NT2/D1 (cell line): ENCODE data around the gene SRSF8.
"Not testable (repeated sequence)": the region's sequence is repeated elsewhere in the genome, so short reads cannot be mapped to it uniquely, and the experiment has no call there.

Experiments
- DNase-seq: peaks from one replicate; pipeline ENCODE4 v3.0.0-alpha.2; 2011; ENCODE audit warnings: low read depth, low spot score
- H3K27me3 ChIP-seq: 2 replicates; pipeline ENCODE4 v1.6.0; 2011; ENCODE audit warnings: mild to moderate bottlenecking; ENCODE audit not compliant: insufficient read length, insufficient read depth
- H3K36me3 ChIP-seq: 2 replicates; pipeline ENCODE4 v1.6.1; 2011; ENCODE audit warnings: mild to moderate bottlenecking, low read length, mixed read lengths; ENCODE audit not compliant: insufficient read depth, insufficient read length
- H3K4me1 ChIP-seq: 2 replicates; pipeline ENCODE4 v1.5.1; 2011; ENCODE audit not compliant: insufficient read depth, insufficient read length
- H3K4me3 ChIP-seq: 2 replicates; pipeline ENCODE4 v1.5.1; 2011; ENCODE audit warnings: low read depth; ENCODE audit not compliant: insufficient read length
- H3K9ac ChIP-seq: 2 replicates; pipeline ENCODE4 v1.6.0; 2011; ENCODE audit warnings: low read depth; ENCODE audit not compliant: insufficient read length
- H3K9me3 ChIP-seq: 2 replicates; pipeline ENCODE4 v1.5.1; 2011; ENCODE audit warnings: mild to moderate bottlenecking, low read length; ENCODE audit not compliant: insufficient read depth
- SUZ12 ChIP-seq: IDR thresholded peaks from 2 replicates; pipeline ENCODE4 v1.6.1; 2011; ENCODE audit not compliant: insufficient read length, insufficient read depth; ENCODE audit errors: extremely low read depth
- YY1 ChIP-seq: IDR thresholded peaks from 2 replicates; pipeline ENCODE4 v1.6.1; 2011; ENCODE audit not compliant: insufficient read length, insufficient read depth
- ZNF274 ChIP-seq: IDR thresholded peaks from 2 replicates; pipeline ENCODE4 v1.6.1; 2011; ENCODE audit warnings: mild to moderate bottlenecking, low read depth, low read length

Gene SRSF8

DNA sequence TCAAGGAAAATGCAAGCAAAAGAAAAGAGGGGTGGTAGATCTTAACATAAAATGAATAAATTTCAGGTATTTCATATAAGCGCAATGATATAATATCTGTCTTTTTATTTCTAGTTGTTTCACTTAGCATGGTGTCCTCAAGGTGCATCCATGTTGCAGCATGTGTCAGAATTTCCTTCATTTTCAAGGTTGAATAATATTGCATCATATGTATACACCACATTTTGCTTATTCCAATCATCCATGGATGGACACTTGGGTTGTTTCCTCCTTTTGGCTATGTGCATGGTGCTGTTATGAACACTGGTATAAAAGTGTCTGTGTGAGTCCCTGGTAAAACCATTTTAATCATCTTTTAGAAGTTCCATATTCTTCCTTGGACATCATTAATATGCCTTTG, 24.5 kb upstream of the SRSF8 start:
- Histone ChIP-seq H3K4me1 (no peaks in the 10 kb centered on the region), H3K9ac (no peak overlapping the region), H3K4me3 (no peak overlapping the region), H3K27me3 (no peaks in the 10 kb centered on the region), H3K36me3 (no peaks in the 10 kb centered on the region), H3K9me3 (no peaks in the 10 kb centered on the region)
- no peak for DNase-seq
- TF ChIP-seq ZNF274 (no peak), SUZ12 (no peak)

DNA sequence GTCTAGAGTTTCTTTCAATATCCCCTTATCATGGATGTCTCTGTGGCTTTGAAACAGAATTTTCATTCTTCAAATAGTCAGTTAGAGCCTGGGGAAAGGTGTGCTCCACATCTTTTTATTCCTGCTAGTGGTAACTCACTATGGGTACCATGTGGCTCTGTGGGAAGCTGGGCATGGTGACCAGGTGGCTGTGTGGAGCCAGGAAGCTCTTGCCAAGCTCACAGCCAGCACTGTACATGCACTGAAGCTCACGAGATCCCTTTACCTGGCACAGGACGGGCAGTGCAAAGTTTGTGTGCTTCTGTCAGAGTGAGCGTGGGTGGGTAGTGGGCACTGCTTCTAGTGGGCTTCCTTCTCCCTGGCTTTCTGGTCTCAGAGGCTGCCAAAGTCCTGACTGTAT, 23.8 kb upstream of the SRSF8 start:
- no peak for DNase-seq
- no peaks in the 10 kb centered on the region for H3K27me3 ChIP-seq

DNA sequence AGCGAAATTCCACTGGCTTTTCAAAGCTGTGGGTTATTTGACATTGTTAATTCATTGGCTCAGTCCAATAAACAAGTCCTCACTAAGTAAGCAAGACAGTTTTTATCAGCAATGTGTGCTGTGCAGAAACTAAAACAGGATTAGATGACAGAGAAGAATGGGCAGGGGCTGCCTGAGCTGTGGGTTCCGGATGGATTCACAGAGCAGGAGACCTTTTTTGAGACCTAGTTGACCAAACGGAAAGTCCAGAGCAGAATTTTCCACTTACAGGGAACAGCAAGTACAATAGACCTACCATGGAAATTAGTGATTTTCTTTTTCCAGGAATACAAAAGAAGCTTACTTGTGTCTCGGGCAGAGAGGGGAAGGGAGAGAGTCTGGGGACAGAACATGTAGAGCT, 22.7 kb upstream of the SRSF8 start:
- DNase-seq: no peak
- TF ChIP-seq ZNF274 (no peak), YY1 (no peak), SUZ12 (no peak)
- Histone ChIP-seq H3K9ac (no peak overlapping the region), H3K27me3 (no peaks in the 10 kb centered on the region), H3K9me3 (no peaks in the 10 kb centered on the region), H3K4me1 (no peaks in the 10 kb centered on the region), H3K36me3 (no peaks in the 10 kb centered on the region), H3K4me3 (no peak overlapping the region)

More for the DNA sequence above, 23.8 kb upstream of the SRSF8 start:
- TF ChIP-seq YY1 (no peak), SUZ12 (no peak), ZNF274 (no peak)
- H3K9me3 ChIP-seq: no peaks in the 10 kb centered on the region
- H3K4me1 ChIP-seq: no peaks in the 10 kb centered on the region
- no peak overlapping the region for H3K4me3 ChIP-seq
- H3K36me3 ChIP-seq: no peaks in the 10 kb centered on the region
- no peak overlapping the region for H3K9ac ChIP-seq

GRCh38 chr11:95045812-95046211, 20.9 kb upstream of the SRSF8 start:
- Histone ChIP-seq H3K27me3 (no peaks in the 10 kb centered on the region), H3K9me3 (no peaks in the 10 kb centered on the region), H3K9ac (no peak overlapping the region), H3K4me3 (no peak overlapping the region), H3K4me1 (no peaks in the 10 kb centered on the region), H3K36me3 (no peaks in the 10 kb centered on the region)
- no peak for DNase-seq
- no peak for TF ChIP-seq SUZ12
- no peak for TF ChIP-seq YY1
- no peak for TF ChIP-seq ZNF274

- H3K9me3 ChIP-seq, H3K9ac ChIP-seq, H3K27me3 ChIP-seq, H3K4me1 ChIP-seq, H3K4me3 ChIP-seq, H3K36me3 ChIP-seq, DNase-seq: not testable (repeated sequence)
Observed at GRCh38 chr11:95049122-95049521, 17.6 kb upstream of the SRSF8 start, which contains the start of gene KDM4F. TSS of gene KDM4F (plus strand) at chr11:95049422.

- H3K9me3 ChIP-seq: no peaks in the 10 kb centered on the region
- H3K4me1 ChIP-seq: no peaks in the 10 kb centered on the region
- TF ChIP-seq ZNF274 (no peak), SUZ12 (no peak), YY1 (no peak)
- no peak overlapping the region for H3K4me3 ChIP-seq
- no peak for DNase-seq
- H3K36me3 ChIP-seq: no peaks in the 10 kb centered on the region
- no peak overlapping the region for H3K9ac ChIP-seq
- no peaks in the 10 kb centered on the region for H3K27me3 ChIP-seq
Observed at GRCh38 chr11:95050595-95051202, 16.0 kb upstream of the SRSF8 start.

DNA sequence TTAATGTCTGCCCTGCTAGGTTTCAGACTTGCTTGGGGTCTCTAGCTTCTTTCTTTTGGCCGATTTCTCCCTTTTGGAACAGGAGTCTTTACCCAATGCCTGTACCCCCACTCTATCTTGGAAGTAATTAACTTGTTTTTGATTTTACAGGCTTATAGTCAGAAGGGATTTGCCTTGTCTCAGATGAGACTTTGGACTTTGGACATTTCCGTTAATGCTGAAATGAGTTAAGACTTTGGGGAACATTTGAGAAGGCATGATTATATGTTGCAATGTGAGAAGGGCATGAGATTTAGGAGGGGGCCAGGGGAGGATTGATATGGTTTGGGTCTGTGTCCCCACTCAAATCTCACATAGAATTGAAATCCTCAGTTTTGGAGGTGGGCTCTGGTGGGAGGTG, 12.4 kb upstream of the SRSF8 start:
- Histone ChIP-seq H3K4me1 (no peaks in the 10 kb centered on the region), H3K4me3 (no peak overlapping the region), H3K9ac (no peak overlapping the region), H3K9me3 (no peaks in the 10 kb centered on the region), H3K36me3 (no peaks in the 10 kb centered on the region), H3K27me3 (no peaks in the 10 kb centered on the region)
- TF ChIP-seq SUZ12 (no peak), YY1 (no peak), ZNF274 (no peak)
- no peak for DNase-seq

DNA sequence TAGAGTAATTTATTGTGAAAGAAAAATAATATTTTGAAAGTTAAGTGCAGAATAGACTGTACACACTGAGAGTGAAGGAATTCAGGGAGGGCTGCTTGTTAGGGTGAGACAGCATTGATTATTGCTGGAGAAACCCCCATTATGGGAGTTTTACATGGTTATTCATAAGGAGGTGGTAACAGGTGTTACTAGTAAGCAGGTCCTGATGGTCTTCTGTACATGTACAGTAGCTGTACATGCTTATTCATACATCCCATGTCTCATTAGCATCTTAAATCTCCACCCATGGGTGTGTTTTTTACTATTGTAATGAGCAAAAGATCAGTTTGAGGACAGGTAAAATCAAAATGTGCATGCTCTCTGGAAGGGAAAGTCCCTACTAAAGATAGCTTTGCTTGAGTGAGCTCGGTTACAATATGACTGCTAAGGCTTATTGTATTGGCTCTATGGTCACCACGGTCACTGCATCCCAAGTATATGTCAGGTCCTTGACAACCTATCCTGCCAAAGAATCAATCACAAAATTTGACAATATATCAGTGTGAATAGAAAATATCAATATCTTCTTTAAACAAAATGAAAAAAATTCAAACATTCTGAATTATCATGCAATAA, 11.3 kb upstream of the SRSF8 start:
- no peaks in the 10 kb centered on the region for H3K27me3 ChIP-seq
- H3K4me1 ChIP-seq: no peaks in the 10 kb centered on the region
- H3K9me3 ChIP-seq: no peaks in the 10 kb centered on the region
- H3K4me3 ChIP-seq: no peak overlapping the region
- no peaks in the 10 kb centered on the region for H3K36me3 ChIP-seq
- TF ChIP-seq ZNF274: no peak
- no peak for TF ChIP-seq YY1
- TF ChIP-seq SUZ12: no peak
- no peak for DNase-seq
- no peak overlapping the region for H3K9ac ChIP-seq
